Neural progenitor cell (in vitro differentiated cells): ENCODE data around the gene PDCD7. TPM values are rescaled to one million over a fixed set of nuclear protein-coding genes. Genes with fewer than 3 reads are reported as not detected.

Source experiments
- DNase-seq: peaks from one replicate; pipeline ENCODE4 v3.0.0-alpha.2; 2016; ENCODE audit warnings: low spot score
- H2AFZ ChIP-seq: fragments of 200-600 bp; sonication (generic); replicated peaks from 2 replicates; pipeline ENCODE4 v1.6.1; 2016; ENCODE audit warnings: antibody characterized with exemption
- H3F3A ChIP-seq: fragments of 200-600 bp; sonication (generic); 2 replicates; pipeline ENCODE4 v1.6.1; 2016; ENCODE audit warnings: antibody characterized with exemption, low read depth
- H3K27ac ChIP-seq: fragments of 200-600 bp; sonication (generic); 2 replicates; pipeline ENCODE4 v1.5.1; 2016; ENCODE audit warnings: mild to moderate bottlenecking
- H3K27me3 ChIP-seq: fragments of 200-600 bp; sonication (generic); 2 replicates; pipeline ENCODE4 v1.6.1; 2016; ENCODE audit warnings: mild to moderate bottlenecking, moderate library complexity
- H3K36me3 ChIP-seq: fragments of 200-600 bp; sonication (generic); 2 replicates; pipeline ENCODE4 v1.5.1; 2016
- H3K4me1 ChIP-seq: fragments of 200-600 bp; sonication (generic); 2 replicates; pipeline ENCODE4 v1.6.1; 2016; ENCODE audit warnings: mixed run types
- H3K4me2 ChIP-seq: fragments of 200-600 bp; sonication (generic); 2 replicates; pipeline ENCODE4 v1.6.1; 2016
- H3K4me3 ChIP-seq: fragments of 200-600 bp; sonication (generic); 2 replicates; pipeline ENCODE4 v1.5.1; 2016
- H3K79me2 ChIP-seq: fragments of 200-600 bp; sonication (generic); 2 replicates; pipeline ENCODE4 v1.6.1; 2016; ENCODE audit warnings: low read depth
- H3K9ac ChIP-seq: fragments of 200-600 bp; sonication (generic); 2 replicates; pipeline ENCODE4 v1.6.1; 2016
- H3K9me3 ChIP-seq: fragments of 200-600 bp; sonication (generic); 2 replicates; pipeline ENCODE4 v1.5.1; 2016; ENCODE audit warnings: low read depth
- H4K20me1 ChIP-seq: fragments of 200-600 bp; sonication (generic); 2 replicates; pipeline ENCODE4 v1.6.1; 2016; ENCODE audit warnings: low read depth
- H3K27ac Mint-ChIP-seq: 3 replicates; pipeline ENCODE4 v1.8.0; 2021; ENCODE audit warnings: mixed read lengths
- H3K27me3 Mint-ChIP-seq: 2 replicates; pipeline ENCODE4 v1.8.0; 2022; ENCODE audit warnings: low read depth, mild to moderate bottlenecking, inconsistent platforms, moderate library complexity, mixed read lengths; ENCODE audit not compliant: insufficient read depth
- H3K36me3 Mint-ChIP-seq: 3 replicates; pipeline ENCODE4 v1.8.0; 2021; ENCODE audit warnings: mixed read lengths
- H3K4me1 Mint-ChIP-seq: 3 replicates; pipeline ENCODE4 v1.8.0; 2021; ENCODE audit warnings: mixed read lengths
- H3K4me3 Mint-ChIP-seq: 3 replicates; pipeline ENCODE4 v1.8.0; 2021; ENCODE audit warnings: mild to moderate bottlenecking, moderate library complexity, mixed read lengths
- H3K9me3 Mint-ChIP-seq: 3 replicates; pipeline ENCODE4 v1.8.0; 2020; ENCODE audit warnings: mixed read lengths
- CTCF ChIP-seq: fragments of 200-600 bp; sonication (generic); IDR thresholded peaks from 2 replicates; pipeline ENCODE4 v1.5.1; 2017; ENCODE audit warnings: antibody characterized with exemption, mild to moderate bottlenecking
- EZH2 ChIP-seq: fragments of 200-600 bp; sonication (generic); IDR thresholded peaks from 2 replicates; pipeline ENCODE4 v1.6.1; 2017; ENCODE audit warnings: antibody characterized with exemption, mild to moderate bottlenecking, moderate library complexity
- EZH2phosphoT487 ChIP-seq: fragments of 200-600 bp; sonication (generic); IDR thresholded peaks from 2 replicates; pipeline ENCODE4 v1.6.1; 2017; ENCODE audit warnings: antibody characterized with exemption
- total RNA-seq: library from RNA; depleted of rRNA; stranded (reverse); fragments of >200 nt; gene quantifications from 2 replicates; pipeline ENCODE4 v1.2.3, GENCODE V29; 2015; ENCODE audit warnings: low replicate concordance

Gene PDCD7
- total RNA-seq, 1 donor from 2014 or later = 24.7 TPM

DNA sequence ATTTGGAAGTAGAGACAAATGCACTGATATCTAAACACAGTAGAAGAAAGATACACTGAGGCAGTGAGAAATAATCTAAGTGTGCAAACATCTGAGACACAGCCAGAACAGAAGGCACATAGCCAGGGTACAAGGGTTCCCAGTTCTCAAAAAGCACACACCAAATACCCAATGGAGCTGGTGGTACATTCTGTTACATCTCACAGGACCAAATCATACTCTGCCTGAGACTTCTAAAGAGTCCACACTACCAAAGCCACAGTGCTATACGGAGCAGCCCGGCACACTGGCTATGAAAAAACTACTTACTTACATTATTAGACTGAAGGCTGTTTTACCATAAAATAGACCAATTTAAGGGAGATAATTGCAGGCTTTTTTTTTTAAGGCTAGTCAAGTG lies 32.3 kb upstream of the PDCD7 start:
- Histone ChIP-seq H3K4me1 (no peaks in the 10 kb centered on the region), H3K36me3 (peaks cover 12% of the 10 kb centered on the region), H3K9ac (no peak overlapping the region), H2AFZ (no peak overlapping the region), H3K9me3 (no peaks in the 10 kb centered on the region), H3K79me2 (no peaks in the 10 kb centered on the region), H4K20me1 (peaks cover 3% of the 10 kb centered on the region), H3K4me2 (no peak overlapping the region), H3K27ac (no peak overlapping the region), H3K4me3 (no peak overlapping the region), H3F3A (peaks cover 20% of the 10 kb centered on the region), H3K27me3 (no peaks in the 10 kb centered on the region)
- no peak overlapping the region for H3K27ac Mint-ChIP-seq
- DNase-seq = no peak
- no peaks in the 10 kb centered on the region for H3K27me3 Mint-ChIP-seq
- H3K4me3 Mint-ChIP-seq = no peak overlapping the region
- peaks cover 4% of the 10 kb centered on the region for H3K36me3 Mint-ChIP-seq
- H3K4me1 Mint-ChIP-seq = no peaks in the 10 kb centered on the region
- TF ChIP-seq EZH2phosphoT487 (no peak), CTCF (no peak), EZH2 (no peak)
- no peaks in the 10 kb centered on the region for H3K9me3 Mint-ChIP-seq

GRCh38 chr15:65164139-65164538 lies 30.5 kb upstream of the PDCD7 start:
- Histone ChIP-seq H3K36me3 (peaks cover 13% of the 10 kb centered on the region), H3K4me3 (no peak overlapping the region), H3K27ac (no peak overlapping the region), H3K4me1 (no peaks in the 10 kb centered on the region), H2AFZ (no peak overlapping the region), H3K79me2 (no peaks in the 10 kb centered on the region), H4K20me1 (peaks cover 3% of the 10 kb centered on the region), H3K27me3 (no peaks in the 10 kb centered on the region), H3K4me2 (no peak overlapping the region), H3F3A (peaks cover 20% of the 10 kb centered on the region), H3K9me3 (no peaks in the 10 kb centered on the region), H3K9ac (no peak overlapping the region)
- Mint-ChIP-seq H3K4me3 (no peak overlapping the region), H3K4me1 (no peaks in the 10 kb centered on the region), H3K9me3 (no peaks in the 10 kb centered on the region), H3K27me3 (no peaks in the 10 kb centered on the region), H3K27ac (no peak overlapping the region), H3K36me3 (peaks cover 2% of the 10 kb centered on the region)
- TF ChIP-seq EZH2 (no peak), CTCF (no peak), EZH2phosphoT487 (no peak)
- no peak for DNase-seq

GRCh38 chr15:65163041-65163440 lies 29.4 kb upstream of the PDCD7 start:
- H2AFZ ChIP-seq = no peak overlapping the region
- no peak overlapping the region for H3K4me3 ChIP-seq
- no peak overlapping the region for H3K27ac ChIP-seq
- H3K27ac Mint-ChIP-seq = no peak overlapping the region
- H3K4me1 ChIP-seq = no peaks in the 10 kb centered on the region
- no peak overlapping the region for H3K9ac ChIP-seq
- peaks cover 20% of the 10 kb centered on the region for H3F3A ChIP-seq
- peaks cover 16% of the 10 kb centered on the region for H3K36me3 ChIP-seq
- no peaks in the 10 kb centered on the region for H3K27me3 Mint-ChIP-seq
- H3K9me3 Mint-ChIP-seq = no peaks in the 10 kb centered on the region
- DNase-seq = no peak
- H3K4me3 Mint-ChIP-seq = no peak overlapping the region
- TF ChIP-seq EZH2 (no peak), EZH2phosphoT487 (no peak), CTCF (no peak)
- H3K36me3 Mint-ChIP-seq = peaks cover 2% of the 10 kb centered on the region
- no peak overlapping the region for H3K4me2 ChIP-seq
- H3K27me3 ChIP-seq = no peaks in the 10 kb centered on the region
- peaks cover 3% of the 10 kb centered on the region for H4K20me1 ChIP-seq
- H3K9me3 ChIP-seq = no peaks in the 10 kb centered on the region
- H3K4me1 Mint-ChIP-seq = no peaks in the 10 kb centered on the region
- no peaks in the 10 kb centered on the region for H3K79me2 ChIP-seq

DNA sequence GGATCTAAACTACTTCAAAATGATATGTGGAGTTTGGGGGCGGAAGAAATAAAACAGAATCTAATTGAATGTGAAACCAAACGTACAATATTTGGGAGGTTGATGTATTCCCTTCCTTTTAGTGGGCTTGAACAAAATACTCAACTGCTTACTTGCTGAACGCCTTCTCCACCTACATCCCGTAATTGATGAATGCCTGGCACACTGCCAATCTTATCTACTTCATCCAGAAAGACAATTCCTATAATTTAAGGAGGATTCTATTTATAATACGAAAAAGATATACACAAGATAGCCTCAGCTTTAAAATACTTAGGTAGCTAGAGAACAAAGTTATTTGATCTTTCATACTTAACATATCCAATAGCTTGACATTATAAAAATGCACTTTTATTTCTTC lies 23.1 kb upstream of the PDCD7 start:
- Mint-ChIP-seq H3K9me3 (no peaks in the 10 kb centered on the region), H3K4me1 (no peaks in the 10 kb centered on the region), H3K27ac (no peak overlapping the region), H3K36me3 (peaks cover 14% of the 10 kb centered on the region), H3K4me3 (no peak overlapping the region), H3K27me3 (no peaks in the 10 kb centered on the region)
- no peaks in the 10 kb centered on the region for H3K79me2 ChIP-seq
- TF ChIP-seq EZH2 = no peak
- H2AFZ ChIP-seq = no peak overlapping the region
- no peak overlapping the region for H3K9ac ChIP-seq
- H3K27me3 ChIP-seq = no peaks in the 10 kb centered on the region
- no peak overlapping the region for H3K4me3 ChIP-seq
- H3F3A ChIP-seq = no peaks in the 10 kb centered on the region
- DNase-seq = no peak
- H3K27ac ChIP-seq = no peak overlapping the region
- peaks cover 31% of the 10 kb centered on the region for H3K36me3 ChIP-seq
- H3K4me2 ChIP-seq = no peak overlapping the region
- no peaks in the 10 kb centered on the region for H3K4me1 ChIP-seq
- H4K20me1 ChIP-seq = peaks cover 3% of the 10 kb centered on the region
- H3K9me3 ChIP-seq = no peaks in the 10 kb centered on the region
